ENCODE data around the gene TSPAN33. TPM values are rescaled to one million over a fixed set of nuclear protein-coding genes. Genes with fewer than 3 reads are reported as not detected.

Gene TSPAN33
- total RNA-seq, 1 experiment from 2014 or later = 1.7 TPM

DNA sequence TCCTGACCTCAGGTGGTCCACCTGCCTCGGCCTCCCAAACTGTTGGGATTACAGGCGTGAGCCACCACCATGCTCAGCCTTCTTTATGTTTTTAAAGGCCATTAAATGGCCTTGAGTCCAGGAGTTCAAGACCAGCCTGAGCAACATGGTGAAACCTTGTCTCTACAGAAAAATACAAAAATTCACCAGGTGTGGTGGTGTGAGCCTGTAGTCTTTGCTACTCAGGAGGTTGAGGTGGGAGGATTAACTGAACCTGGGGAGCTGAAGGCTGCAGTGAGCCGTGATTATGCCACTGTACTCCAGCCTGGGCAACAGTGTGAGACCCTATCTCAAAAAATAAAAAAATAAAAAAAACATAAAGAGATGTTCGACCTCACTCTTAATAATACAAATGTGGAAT lies 54.9 kb downstream of the TSPAN33 start:
- TF ChIP-seq, protein P1, sequence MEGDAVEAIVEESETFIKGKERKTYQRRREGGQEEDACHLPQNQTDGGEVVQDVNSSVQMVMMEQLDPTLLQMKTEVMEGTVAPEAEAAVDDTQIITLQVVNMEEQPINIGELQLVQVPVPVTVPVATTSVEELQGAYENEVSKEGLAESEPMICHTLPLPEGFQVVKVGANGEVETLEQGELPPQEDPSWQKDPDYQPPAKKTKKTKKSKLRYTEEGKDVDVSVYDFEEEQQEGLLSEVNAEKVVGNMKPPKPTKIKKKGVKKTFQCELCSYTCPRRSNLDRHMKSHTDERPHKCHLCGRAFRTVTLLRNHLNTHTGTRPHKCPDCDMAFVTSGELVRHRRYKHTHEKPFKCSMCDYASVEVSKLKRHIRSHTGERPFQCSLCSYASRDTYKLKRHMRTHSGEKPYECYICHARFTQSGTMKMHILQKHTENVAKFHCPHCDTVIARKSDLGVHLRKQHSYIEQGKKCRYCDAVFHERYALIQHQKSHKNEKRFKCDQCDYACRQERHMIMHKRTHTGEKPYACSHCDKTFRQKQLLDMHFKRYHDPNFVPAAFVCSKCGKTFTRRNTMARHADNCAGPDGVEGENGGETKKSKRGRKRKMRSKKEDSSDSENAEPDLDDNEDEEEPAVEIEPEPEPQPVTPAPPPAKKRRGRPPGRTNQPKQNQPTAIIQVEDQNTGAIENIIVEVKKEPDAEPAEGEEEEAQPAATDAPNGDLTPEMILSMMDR (IDR thresholded peaks at IDR 0.05; ENCODE audit: unreplicated experiment) = no peak
- no peak for DNase-seq (ENCODE audit: unreplicated experiment)
- Mint-ChIP-seq H3K27me3 (ENCODE audit: insufficient read depth, unreplicated experiment) (peaks cover 31% of the 10 kb centered on the region), H3K4me1 (ENCODE audit: insufficient read depth, unreplicated experiment) (no peaks in the 10 kb centered on the region), H3K9me3 (ENCODE audit: unreplicated experiment) (no peaks in the 10 kb centered on the region), H3K4me3 (ENCODE audit: unreplicated experiment) (no peak overlapping the region), H3K27ac (ENCODE audit: low read depth, unreplicated experiment) (no peak overlapping the region), H3K36me3 (ENCODE audit: insufficient read depth, unreplicated experiment) (no peaks in the 10 kb centered on the region)
- intact Hi-C loops (cut with micrococcal nuclease) = no loop called here
- no TSS peak for BruUV-seq (replicated peaks)
- ChIA-PET POLR2A (interaction anchor here (0.7 kb wide), 1 partner anchor 13 kb away, joined by 3 read pairs; no protein-coding TSS in a partner anchor), CTCF (interaction anchor here (1.5 to 2.2 kb wide), 2 partner anchors 10 to 19 kb away, joined by 6 read pairs; no protein-coding TSS in a partner anchor)

DNA sequence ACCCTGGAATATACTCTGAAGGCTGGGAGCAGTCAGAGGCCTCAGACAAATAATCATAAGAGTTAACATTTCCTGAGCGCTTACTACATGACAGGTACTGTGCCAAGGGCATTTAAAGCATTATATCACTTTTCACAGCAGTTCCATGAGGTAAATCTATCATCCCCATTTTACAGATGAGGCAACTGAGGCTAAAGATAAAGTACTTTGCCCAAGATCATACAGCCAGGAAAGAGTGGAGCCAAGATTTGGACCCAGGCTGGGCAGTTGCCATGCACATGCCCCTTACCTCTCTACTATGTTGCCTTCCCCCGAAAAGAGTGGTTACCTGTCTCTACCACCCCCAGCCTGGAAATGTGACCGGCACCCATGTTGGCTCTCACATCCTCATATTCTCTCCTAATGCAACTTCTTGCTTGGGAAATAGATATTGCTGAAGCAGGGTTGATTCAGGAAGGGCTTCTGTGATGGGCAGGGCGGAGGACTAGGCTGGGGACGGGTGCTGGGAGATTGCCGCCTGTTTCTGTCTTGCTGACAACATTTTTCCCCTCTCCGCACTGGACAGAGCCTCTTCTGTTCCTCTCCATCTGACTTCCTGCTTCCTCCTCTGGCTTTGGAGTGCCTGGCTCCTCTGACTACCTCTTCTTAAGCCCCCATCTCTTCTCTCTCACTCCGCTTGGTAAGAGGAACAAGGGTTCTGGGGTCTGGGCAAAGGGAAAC lies 57.7 kb downstream of the TSPAN33 start:
- POLR2A ChIA-PET = no interaction called here
- DNase-seq (ENCODE audit: unreplicated experiment) = no peak
- Mint-ChIP-seq H3K27ac (ENCODE audit: low read depth, unreplicated experiment) (no peak overlapping the region), H3K27me3 (ENCODE audit: insufficient read depth, unreplicated experiment) (peaks cover 36% of the 10 kb centered on the region), H3K9me3 (ENCODE audit: unreplicated experiment) (no peaks in the 10 kb centered on the region), H3K4me1 (ENCODE audit: insufficient read depth, unreplicated experiment) (no peaks in the 10 kb centered on the region), H3K4me3 (ENCODE audit: unreplicated experiment) (no peak overlapping the region), H3K36me3 (ENCODE audit: insufficient read depth, unreplicated experiment) (no peaks in the 10 kb centered on the region)
- no TSS peak for BruUV-seq (replicated peaks)
- TF ChIP-seq, protein P1 (IDR thresholded peaks at IDR 0.05; ENCODE audit: unreplicated experiment) = no peak
- CTCF ChIA-PET = interaction anchor here (0.6 kb wide), 1 partner anchor 567 kb away, joined by 3 read pairs; no protein-coding TSS in a partner anchor
- intact Hi-C loops (cut with micrococcal nuclease) = no loop called here

DNA sequence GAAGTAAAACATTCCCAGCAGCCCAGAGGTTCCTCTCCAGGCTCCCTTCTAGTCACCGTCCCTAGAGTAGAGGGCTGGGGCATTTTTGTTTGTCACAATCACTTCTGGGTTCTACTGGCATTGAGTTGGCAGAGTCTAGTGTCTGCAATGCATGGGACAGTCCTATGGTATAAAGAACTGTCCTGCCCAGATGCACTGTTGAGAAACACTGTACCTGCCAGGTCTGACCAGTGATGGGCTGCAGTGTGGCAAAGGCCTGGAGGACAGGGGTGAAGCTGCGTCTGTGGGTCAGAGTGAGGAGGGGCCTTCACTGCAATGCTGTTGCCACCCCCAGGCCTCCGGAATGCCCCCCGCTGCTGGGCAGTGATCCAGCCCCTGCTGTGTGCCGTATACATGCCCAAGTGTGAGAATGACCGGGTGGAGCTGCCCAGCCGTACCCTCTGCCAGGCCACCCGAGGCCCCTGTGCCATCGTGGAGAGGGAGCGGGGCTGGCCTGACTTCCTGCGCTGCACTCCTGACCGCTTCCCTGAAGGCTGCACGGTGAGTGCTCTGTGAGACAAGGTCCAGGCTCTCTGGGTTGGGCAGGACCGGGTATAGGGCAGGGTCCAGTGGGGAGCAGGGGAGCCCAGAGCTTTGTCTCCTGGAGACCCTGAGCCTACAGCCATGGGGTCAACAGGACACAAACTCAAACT lies 58.7 kb downstream of the TSPAN33 start:
- intact Hi-C loops (cut with micrococcal nuclease) = no loop called here
- Mint-ChIP-seq H3K4me1 (ENCODE audit: insufficient read depth, unreplicated experiment) (no peaks in the 10 kb centered on the region), H3K27me3 (ENCODE audit: insufficient read depth, unreplicated experiment) (peaks cover 32% of the 10 kb centered on the region), H3K4me3 (ENCODE audit: unreplicated experiment) (no peak overlapping the region), H3K36me3 (ENCODE audit: insufficient read depth, unreplicated experiment) (no peaks in the 10 kb centered on the region), H3K27ac (ENCODE audit: low read depth, unreplicated experiment) (no peak overlapping the region), H3K9me3 (ENCODE audit: unreplicated experiment) (no peaks in the 10 kb centered on the region)
- TF ChIP-seq, protein P1 (IDR thresholded peaks at IDR 0.05; ENCODE audit: unreplicated experiment) = no peak
- no TSS peak for BruUV-seq (replicated peaks)
- CTCF ChIA-PET = interaction anchor here (0.6 to 1.2 kb wide), 3 partner anchors 15 to 566 kb away, joined by 3 to 7 read pairs (median 3); no protein-coding TSS in a partner anchor
- POLR2A ChIA-PET = interaction anchor here (0.6 kb wide), 1 partner anchor 156 kb away, joined by 5 read pairs; no protein-coding TSS in a partner anchor
- no peak for DNase-seq (ENCODE audit: unreplicated experiment)

DNA sequence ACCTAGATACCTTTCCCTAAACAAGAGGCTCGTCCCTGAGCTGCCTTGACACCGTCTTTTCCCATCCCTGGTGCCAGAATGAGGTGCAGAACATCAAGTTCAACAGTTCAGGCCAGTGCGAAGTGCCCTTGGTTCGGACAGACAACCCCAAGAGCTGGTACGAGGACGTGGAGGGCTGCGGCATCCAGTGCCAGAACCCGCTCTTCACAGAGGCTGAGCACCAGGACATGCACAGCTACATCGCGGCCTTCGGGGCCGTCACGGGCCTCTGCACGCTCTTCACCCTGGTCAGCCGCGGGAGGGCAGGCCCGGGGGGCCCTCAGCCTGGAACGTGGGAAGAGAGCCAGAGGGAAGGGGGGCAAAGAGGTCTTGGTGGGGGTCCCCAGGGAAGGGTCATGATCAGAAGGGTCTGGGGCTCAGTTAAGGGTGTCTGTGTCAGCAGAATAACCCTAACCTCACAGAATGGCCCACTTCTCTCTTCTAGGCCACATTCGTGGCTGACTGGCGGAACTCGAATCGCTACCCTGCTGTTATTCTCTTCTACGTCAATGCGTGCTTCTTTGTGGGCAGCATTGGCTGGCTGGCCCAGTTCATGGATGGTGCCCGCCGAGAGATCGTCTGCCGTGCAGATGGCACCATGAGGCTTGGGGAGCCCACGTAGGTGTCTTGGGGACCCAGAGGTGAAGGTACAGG lies 60.8 kb downstream of the TSPAN33 start:
- H3K4me3 Mint-ChIP-seq (ENCODE audit: unreplicated experiment) = no peak overlapping the region
- intact Hi-C loops (cut with micrococcal nuclease) = no loop called here
- POLR2A ChIA-PET = no interaction called here
- H3K36me3 Mint-ChIP-seq (ENCODE audit: insufficient read depth, unreplicated experiment) = no peaks in the 10 kb centered on the region
- no peak for DNase-seq (ENCODE audit: unreplicated experiment)
- no peak overlapping the region for H3K27ac Mint-ChIP-seq (ENCODE audit: low read depth, unreplicated experiment)
- TF ChIP-seq, protein P1 (IDR thresholded peaks at IDR 0.05; ENCODE audit: unreplicated experiment) = no peak
- no TSS peak for BruUV-seq (replicated peaks)
- peaks cover 36% of the 10 kb centered on the region for H3K27me3 Mint-ChIP-seq (ENCODE audit: insufficient read depth, unreplicated experiment)
- CTCF ChIA-PET = interaction anchor here (2.0 kb wide), 1 partner anchor 42 kb away, joined by 6 read pairs; no protein-coding TSS in a partner anchor
- H3K4me1 Mint-ChIP-seq (ENCODE audit: insufficient read depth, unreplicated experiment) = no peaks in the 10 kb centered on the region
- no peaks in the 10 kb centered on the region for H3K9me3 Mint-ChIP-seq (ENCODE audit: unreplicated experiment)

Measured in MCF 10A (cell line).